ENCODE measurements around the gene TRPM2.

TRPM2 gene

DNA sequence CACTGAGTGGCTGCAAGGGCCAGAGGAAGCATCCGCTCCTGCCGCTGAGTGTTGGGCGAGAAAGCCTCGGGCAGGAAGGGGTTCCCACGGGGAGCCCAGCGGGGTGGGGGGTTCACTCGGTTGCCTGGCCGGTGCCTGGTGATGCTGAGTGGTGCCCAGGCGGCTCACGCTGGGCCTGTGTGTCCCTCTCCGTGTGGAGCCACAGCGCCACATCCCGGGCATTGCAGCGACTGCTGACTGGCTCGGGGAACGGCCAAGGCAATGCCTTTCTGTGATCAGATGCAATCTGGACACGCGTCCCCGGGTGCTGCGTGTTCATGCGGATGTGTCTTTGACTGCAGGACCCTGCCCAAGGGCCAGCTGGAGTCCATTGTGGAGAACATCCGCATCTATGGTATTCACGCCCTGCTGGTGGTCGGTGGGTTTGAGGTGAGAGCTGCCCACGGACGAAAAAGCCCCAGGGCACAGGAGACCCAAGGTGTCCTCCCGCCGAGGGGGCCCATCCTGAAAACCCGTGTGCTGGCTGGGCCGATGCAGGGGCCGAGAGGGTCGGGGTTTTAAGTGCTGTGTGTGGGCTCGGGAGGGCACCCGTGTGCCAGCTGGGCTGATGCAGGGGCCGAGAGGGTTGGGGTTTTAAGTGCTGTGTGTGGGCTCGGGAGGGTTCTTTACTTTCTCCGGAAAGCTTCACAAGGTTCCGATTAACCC lies 30.6 kb upstream of the TRPM2 start:
- no peak for DNase-seq

DNA sequence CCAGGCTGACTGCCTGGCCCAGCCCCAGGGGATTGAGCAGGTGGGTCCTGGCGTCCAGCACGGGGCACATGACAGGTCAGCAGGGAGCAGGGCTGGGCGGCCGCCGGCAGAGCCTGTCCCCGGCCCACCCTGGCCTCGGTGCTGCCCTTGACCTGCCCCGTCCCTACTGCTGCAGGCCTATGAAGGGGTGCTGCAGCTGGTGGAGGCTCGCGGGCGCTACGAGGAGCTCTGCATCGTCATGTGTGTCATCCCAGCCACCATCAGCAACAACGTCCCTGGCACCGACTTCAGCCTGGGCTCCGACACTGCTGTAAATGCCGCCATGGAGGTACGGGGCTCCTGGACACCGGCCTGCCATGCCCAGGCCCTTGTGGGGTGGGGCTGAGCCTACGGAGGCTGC lies 29.8 kb upstream of the TRPM2 start:
- no peak for DNase-seq

DNA sequence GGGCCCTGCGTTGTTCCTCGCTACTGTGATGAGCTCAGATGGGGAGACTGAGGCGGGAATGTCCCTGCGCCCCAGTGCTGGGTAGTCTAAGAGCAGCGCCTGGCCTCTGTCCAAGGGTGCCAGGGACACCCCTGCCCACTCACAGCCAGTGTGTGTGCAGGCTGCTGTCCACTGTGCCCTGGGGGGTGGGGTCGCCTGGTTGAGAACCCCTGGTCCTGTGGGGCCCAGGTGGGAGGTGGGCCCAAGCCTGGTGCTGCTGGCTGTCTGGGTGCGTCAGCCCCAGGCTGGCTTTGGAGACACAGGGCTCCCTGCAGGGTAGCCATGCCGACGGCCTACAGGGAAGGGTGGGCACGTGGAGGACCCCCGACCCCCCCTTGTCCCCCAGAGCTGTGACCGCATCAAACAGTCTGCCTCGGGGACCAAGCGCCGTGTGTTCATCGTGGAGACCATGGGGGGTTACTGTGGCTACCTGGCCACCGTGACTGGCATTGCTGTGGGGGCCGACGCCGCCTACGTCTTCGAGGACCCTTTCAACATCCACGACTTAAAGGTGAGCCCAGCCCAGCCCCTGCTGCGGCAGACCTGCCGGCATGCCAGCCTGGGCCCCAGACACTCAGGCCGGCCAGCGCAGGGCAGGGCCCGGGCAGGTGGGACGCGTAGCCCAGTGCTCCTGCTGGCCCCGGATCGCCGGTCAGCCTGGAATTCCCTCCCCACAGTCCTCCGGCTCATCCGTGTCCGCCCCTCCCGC lies 29.1 kb upstream of the TRPM2 start:
- no peak for DNase-seq

DNA sequence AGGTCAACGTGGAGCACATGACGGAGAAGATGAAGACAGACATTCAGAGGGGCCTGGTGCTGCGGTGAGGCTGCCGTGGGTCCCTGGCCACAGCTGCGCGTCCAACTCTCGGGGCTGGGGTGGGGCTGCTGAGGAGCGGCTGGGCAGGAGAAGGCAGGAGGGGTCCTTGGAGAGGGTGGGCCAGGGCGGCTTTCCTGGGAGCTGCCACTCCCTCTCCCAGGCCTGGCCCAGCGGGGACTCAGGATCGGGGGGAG lies 28.6 kb upstream of the TRPM2 start:
- DNase-seq = no peak

DNA sequence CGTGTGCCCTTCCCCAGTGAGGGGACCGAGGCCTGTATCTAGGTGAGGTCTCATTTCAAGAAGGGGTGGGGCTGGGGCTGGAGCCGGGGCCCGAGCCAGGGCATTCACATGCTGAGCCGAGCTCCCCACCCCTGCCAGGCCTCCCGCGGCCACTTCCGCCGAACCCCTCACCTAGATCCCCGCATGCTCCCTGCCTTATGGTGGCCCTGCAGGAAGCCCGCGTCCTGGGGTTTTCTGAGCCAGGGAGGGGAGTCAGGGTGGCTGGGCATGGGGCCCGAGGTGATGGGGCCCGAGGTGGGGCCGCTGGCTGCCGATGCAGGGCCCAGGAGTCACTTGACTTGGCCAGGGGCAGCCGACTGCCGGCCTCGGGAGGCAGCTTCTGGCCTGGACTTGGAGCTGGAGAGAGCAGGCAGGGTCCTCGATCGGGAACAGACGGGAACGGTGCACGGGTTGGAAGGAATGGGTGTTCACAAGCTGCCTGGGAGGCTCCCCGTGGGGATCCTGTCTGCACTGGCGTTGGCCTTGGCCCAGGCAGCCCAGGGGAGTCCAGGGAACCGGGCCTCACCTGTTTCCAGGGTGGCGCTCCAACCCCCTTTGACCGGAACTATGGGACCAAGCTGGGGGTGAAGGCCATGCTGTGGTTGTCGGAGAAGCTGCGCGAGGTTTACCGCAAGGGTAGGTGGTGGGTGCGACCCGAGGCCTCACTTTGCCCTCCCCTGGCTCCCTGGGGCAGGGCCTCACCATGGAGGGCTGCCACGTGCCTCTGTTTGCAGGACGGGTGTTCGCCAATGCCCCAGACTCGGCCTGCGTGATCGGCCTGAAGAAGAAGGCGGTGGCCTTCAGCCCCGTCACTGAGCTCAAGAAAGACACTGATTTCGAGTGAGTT lies 27.8 kb upstream of the TRPM2 start:
- DNase-seq = no peak

DNA sequence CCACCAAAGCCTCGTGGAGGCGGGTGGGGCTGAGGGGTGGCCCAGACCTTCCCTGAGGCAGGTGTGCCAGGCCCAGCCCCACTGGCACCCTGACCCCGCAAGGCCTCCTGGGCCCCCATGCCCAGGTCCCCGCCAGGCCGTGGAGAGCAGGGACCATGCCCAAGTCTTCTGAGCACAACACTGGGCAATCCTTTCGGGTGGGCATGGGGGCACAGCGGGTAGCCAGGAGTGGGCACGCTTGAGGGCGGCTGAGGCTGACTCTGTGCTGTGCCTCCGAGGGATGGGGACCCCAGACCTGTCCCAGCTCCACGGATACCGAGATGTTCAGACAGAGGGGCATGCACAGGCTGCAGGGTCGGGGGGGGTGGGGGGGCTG lies 27.2 kb upstream of the TRPM2 start:
- DNase-seq = no peak

DNA sequence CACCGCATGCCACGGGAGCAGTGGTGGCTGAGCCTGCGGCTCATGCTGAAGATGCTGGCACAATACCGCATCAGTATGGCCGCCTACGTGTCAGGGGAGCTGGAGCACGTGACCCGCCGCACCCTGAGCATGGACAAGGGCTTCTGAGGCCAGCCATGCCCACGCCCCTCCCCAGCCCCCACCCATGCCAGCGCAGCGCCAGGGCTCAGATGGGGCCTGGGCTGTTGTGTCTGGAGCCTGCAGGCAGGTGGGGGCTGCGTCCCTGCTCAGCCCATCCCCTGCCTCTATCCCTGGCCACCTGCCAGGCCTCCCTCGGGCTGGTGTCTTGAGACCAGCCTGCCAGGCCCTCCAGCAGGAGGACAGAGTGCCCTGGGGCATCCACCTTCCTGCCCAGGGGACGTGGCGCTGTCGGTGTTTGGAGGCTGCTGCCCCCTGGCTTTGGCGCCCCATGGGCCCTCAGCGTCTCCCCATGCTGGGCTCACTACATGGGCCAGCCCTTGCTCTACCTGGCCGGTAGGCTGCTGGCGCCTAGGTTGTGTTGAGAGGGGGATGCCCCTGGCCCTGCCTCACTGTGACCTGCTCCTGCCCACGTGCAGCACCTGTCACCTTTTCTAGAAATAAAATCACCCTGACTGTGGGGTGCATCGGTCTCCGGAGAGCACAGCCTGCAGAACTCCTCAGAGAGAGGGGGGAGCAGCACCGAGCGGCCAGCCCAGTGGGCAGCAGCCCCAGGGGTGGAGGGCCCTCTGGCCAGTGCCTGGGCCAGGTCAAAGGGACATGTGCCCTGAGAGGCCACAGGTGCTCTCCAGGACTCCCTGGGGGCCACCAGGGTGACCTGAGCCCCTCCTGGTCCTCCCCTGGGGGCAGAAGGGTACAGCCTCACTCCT lies 26.5 kb upstream of the TRPM2 start:
- no peak for DNase-seq

DNA sequence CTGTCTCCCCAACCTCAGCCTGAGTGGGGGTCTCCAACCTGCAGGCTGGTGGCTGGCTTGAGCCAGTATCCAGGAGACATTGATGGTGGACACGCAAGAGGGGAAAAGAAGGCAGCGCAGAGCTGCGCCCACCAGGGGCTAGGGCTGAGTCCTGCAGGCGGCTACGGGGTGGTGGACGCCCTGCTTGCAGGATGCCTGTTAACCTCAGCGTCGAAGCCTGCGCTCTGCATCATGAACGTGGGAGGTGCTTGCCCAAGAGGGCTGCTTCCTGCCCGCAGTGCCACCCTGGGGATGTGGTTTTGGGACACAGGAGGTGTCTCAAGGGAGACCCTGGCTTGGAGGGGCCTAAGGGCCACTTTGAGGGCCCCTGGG lies 25.8 kb upstream of the TRPM2 start:
- no peak for DNase-seq

DNA sequence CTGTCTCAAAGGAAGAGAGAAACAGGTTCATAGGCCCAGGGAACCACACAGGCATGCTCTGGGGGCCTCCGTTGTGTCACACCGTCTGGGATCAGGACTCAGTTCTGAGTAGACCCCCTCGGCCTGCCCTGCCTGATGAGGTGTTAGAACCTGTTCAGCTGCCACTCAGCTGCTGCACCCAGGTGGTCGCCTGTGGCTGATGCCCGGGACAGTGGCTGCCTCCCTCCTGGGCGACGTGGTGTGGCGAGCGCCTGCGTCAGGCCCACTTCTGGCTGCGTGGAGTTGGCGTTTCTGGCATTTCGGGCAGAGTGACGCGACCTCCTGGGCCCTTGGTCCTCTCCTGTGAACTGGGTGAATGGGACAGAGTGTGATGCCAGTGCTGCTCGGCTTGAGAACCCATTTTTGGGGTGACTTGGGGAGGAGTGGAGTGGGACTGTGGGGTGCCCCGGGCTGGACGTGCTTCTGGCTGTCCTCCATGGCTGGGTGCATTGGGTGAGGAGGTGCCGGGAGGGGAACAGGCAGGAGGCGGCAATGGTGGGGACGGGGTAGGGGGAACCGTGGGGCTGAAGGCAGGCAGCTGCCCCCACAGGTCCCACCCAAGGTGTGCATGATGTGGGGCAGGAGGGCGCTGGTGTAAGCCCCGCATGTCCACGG lies 25.1 kb upstream of the TRPM2 start:
- no peak for DNase-seq

DNA sequence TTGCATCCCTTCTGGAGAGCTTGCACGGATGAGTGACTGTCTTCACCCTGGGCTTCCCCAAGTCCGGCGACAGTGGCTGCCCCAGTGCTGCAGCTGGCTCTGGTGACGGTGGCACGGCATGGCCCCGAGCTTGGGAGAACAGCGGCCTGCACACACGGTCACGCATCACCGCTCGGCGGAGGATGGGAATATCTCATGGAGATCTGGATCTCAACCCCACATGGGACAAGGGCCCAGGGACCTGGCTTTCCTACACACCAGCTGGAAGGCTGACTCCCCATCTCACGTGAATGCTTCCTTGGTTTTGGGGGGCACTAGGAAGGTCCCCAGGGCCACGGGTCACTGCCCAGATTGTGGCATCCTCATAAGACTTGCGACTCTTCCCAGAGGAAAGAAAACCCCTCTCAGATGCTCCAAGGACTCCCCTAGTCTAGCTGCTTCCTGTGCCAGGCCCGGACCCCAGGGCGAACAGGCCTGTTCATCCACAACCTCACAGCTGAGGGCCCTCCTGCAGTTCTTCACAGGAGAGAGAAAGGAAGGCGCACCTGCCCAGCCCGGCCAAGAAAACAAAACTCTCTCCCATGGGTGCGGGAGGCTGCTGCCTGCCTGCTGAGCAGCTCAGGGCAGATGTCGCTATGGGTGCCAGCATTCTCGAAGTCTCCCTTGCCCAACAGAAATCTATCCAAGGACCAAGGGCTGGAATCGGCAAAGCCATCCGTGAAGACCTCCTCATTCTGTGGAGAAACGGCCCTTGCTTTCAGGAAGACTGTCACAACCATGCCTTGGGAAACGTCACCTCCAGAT lies 24.1 kb upstream of the TRPM2 start:
- DNase-seq = no peak

DNA sequence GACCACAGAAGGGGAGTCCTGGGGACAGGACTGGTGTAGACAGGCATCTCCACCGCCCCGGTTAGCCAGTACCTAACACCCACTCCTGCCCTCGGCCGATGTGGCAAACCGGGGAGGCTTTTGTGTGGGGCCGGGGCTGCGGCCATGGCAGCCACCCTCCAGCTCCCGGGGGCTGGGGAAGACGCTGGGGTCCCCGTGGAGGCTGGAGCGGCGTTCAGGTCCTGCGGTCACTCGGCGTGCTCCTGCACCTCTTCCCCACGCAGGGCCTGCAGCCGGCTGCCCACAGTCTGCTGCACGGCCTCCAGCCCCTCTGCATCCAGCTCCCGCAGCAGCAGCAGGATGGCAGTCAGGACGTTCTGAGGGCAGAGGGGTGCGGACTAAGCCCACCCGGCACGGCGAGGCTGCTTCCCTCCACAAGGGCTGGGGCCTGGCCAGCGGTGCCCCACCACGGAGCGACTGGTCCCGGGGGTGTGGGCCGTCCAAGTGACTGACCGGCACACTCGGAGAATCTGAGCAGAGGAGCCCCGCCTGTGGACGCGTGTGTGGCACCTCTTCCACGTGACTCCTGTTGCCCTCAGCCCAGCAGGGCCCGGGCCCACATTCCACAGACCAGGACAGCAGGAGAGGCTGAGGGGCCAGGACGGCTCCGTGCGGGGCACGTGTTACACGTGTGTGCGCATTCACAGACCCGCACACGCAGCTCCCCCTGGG lies 23.3 kb upstream of the TRPM2 start:
- DNase-seq = no peak

DNA sequence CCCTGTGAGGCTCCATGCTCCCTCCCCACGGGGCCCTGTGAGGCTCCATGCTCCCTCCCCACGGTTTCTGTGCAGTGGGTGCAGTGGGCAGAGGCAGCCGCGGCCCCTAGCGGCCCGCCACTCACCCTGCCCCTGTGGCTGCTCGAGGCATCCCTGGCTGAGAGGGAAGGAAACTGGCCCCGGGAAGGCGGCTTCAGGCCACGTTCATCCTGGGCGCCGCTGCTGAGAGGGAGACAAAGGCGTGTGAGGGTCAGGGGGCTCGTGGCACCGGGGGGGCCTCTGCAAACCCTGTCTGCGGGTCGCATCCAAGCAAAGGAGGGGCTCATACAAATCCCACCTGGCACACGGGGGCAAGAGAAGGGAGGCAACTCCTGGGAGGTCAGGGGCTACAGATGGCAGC lies 22.7 kb upstream of the TRPM2 start:
- no peak for DNase-seq

DNA sequence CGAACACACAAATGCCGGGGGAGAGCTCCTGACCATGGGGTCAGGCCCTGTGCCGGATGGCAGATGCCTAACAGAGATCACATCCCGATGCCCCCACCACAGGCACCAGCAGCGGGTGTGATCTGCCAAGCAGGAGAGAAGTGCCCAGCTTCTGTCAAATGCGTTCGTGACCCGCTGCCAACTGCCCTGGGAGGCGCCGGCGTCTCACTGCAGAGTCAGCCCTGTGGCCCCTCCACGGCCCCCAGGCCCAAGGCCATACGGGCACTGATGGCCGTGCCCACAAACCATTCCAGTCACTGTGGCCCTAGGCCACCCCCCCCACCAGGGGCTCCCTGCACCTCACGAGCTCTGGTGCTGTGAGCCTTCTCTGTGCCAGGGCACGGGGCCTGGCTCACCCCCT lies 22.2 kb upstream of the TRPM2 start:
- no peak for DNase-seq

DNA sequence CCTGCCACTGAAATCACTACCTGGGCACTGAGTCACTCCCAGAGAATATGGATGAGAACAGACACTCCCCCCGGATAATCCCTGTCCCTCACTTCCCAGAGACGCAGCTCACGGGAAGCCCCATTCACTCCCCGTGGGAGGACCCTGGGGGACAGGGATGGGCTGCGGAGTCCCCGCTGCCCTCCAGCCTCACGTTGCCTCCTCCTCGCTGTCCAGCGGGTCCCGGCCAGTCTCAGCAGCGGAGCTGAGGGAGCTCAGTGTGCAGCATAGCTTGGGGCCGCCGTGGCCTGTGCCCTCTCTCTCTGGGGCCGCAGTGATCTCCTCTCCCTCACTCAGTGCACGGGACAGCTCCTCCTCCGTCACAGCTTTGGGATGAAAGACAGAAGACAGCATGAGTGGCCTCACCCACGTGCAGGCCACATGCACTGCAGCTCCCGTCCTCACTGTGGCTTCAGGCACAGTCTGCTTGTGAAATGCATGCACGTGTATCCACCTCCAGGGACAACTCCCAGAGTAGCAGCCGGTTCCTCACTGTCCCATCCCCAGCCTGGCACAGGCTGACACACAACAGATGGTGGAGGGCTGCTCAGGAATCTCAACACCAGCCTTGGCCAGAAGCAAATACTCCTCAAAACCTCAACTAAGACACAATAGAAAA lies 21.6 kb upstream of the TRPM2 start:
- DNase-seq = no peak

DNA sequence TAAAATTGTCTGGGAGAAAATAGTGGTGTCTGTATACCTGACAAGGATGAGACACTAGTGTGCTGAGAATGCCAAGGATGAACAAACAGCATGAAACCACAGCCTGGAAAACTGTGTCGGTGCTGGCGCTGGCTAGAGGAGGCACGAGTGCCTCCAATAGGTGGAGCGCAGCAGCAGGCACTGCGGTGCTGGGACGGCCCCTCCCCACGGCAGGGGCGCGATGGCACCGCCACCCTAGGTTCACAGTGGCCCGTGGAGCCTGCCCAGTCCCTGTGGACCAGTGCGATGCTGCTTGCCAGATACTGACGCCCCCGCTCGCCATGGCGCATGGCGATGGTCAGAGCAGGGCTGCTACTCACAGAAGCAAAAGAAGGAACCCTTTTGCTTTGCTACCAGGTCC lies 21.0 kb upstream of the TRPM2 start:
- DNase-seq = no peak

DNA sequence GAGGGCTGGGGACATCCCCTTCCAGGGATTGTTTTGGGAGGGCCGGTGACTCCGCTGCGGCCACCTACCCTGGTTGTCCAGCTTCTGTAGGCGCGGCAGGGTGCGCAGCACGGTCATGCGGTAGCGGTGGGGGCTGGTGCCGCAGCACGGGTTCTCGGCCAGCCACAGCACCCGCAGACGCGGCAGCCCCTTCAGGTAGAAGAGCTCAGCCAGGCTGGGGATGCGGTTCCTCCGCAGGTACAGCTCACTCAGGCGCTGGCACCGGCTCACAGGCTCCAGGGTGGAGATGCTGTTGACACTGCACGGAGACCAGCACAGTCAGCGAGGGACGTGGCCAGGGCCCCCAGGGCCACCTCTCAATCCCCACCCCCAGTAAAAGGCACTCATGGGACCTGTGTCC lies 20.5 kb upstream of the TRPM2 start:
- DNase-seq = no peak

DNA sequence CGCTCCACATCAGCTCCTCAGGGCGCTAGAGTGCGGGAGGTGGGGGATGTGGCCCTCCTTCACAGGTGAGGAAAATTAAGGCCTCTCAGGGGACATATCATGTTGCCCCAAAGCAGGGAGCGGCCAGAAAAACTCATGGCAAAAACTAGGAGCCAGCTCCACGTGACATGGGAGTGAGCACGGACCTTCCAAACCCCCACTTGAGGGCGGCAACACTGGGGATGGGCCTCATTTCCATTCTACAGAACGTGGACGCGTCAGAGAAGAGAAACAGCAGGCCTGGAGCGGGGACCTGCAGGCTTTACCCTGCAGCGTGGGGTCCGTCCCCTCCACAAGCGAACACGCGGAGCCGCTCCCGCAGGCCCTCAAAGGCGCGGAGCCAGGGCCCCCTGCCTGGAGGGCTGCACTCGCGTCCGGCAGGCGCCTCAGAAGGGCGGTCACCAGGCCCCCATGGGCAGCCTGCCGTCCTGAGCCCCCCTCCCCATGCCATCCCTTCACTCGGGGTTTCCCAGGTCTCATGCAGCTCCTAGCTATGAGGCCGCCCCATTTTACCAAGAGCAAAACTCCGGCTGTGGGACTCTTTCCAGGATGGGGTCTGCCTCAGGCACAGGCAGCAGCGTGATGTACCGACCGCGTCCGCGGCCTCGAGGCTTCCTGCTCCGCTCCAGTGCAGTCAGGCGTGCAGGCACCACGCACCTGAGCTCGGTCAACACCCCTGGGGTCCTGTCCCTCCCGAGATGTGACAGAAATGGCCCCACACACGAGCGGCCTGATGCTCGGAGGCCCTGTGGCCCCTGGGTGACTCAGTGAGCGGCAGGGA lies 19.7 kb upstream of the TRPM2 start:
- no peak for DNase-seq

DNA sequence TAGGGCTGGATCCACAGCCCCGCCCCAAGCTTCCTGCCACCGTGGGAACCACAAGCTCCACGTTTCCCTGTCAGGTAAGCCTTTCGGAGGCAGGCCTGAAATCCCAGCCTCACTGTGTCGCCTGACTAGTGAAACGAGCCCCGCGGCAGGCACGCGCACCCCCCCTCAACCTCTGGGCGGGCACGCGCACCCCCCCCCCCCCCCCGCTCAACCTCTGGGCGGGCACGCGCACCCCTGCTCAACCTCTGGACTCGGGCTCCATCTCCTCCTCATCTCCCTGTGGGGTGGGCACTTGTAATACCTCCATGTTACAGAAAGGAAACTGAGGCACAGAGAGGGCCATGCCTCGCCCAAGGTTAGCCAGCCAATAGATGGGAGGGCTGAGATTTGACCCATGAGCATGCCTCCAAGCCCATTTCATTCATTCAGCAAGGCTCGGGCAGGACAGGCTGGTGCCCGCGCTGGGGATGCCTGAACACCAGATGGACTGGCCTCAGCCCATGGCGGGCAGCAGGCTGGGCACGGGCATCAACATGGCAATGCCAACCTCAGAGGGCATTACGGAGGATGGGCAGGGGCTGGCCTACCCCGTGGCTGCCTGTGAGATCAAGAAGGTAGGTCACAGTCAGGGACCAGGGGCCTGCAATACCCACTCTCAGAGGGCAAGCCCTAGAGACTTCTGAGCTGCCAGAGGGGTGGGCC lies 18.9 kb upstream of the TRPM2 start:
- DNase-seq = no peak
